DMS79 (cell line): ENCODE results near the gene TMEM120B.
"Not testable (repeated sequence)": the region's sequence is repeated elsewhere in the genome, so short reads cannot be mapped to it uniquely, and the experiment has no call there.

Source experiments
- DNase-seq: peaks from one replicate; lab custom pipeline; 2025; lab: John Stamatoyannopoulos, UW

Gene TMEM120B

GRCh38 chr12:121745545-121745944 is 33.0 kb downstream of the TMEM120B start:
- DNase-seq = not testable (repeated sequence)

- no peak for DNase-seq
Measured at GRCh38 chr12:121748218-121748570, 35.6 kb downstream of the TMEM120B start.

GRCh38 chr12:121748571-121749265 is 36.2 kb downstream of the TMEM120B start:
- DNase-seq = no peak

- no peak for DNase-seq
Measured at GRCh38 chr12:121749267-121749666, 36.7 kb downstream of the TMEM120B start.

GRCh38 chr12:121750507-121750955 is 38.0 kb downstream of the TMEM120B start:
- DNase-seq = no peak

- DNase-seq = no peak
Measured at GRCh38 chr12:121751034-121751433, 38.5 kb downstream of the TMEM120B start.

- DNase-seq = no peak
Measured at GRCh38 chr12:121751749-121752351, 39.3 kb downstream of the TMEM120B start.

GRCh38 chr12:121753844-121754264 is 41.3 kb downstream of the TMEM120B start:
- no peak for DNase-seq

GRCh38 chr12:121754836-121755235 is 42.3 kb downstream of the TMEM120B start:
- DNase-seq = no peak

- DNase-seq = no peak
Measured at GRCh38 chr12:121755591-121755990, 43.0 kb downstream of the TMEM120B start.

GRCh38 chr12:121758536-121758935 is 46.0 kb downstream of the TMEM120B start:
- not testable (repeated sequence) for DNase-seq

- no peak for DNase-seq
Measured at GRCh38 chr12:121762269-121762668, 49.7 kb downstream of the TMEM120B start.

GRCh38 chr12:121764808-121765207 is 52.3 kb downstream of the TMEM120B start:
- DNase-seq = no peak

GRCh38 chr12:121765573-121765972 is 53.0 kb downstream of the TMEM120B start:
- DNase-seq = no peak

GRCh38 chr12:121766290-121767039 is 53.9 kb downstream of the TMEM120B start:
- DNase-seq = no peak

- DNase-seq = peak; percentile 74
Measured at GRCh38 chr12:121767525-121768016, 55.0 kb downstream of the TMEM120B start.

- no peak for DNase-seq
Measured at GRCh38 chr12:121769297-121769830, 56.8 kb downstream of the TMEM120B start.

GRCh38 chr12:121769831-121770301 is 57.3 kb downstream of the TMEM120B start:
- DNase-seq = no peak

GRCh38 chr12:121770388-121770787 is 57.8 kb downstream of the TMEM120B start:
- no peak for DNase-seq

GRCh38 chr12:121770813-121771625 is 58.5 kb downstream of the TMEM120B start:
- DNase-seq = no peak

GRCh38 chr12:121773011-121773777 is 60.6 kb downstream of the TMEM120B start:
- DNase-seq = peak; percentile 17
